K562 (cell line): ENCODE results near the gene AMFR. TPM values are rescaled to one million over a fixed set of nuclear protein-coding genes. Genes with fewer than 3 reads are reported as not detected.

Experiments used
- AFF1 ChIP-seq, 2 experiments: fragments of 450-650 bp; IDR thresholded peaks; 2 replicates each; pipeline ENCODE4 v1.6.1; 2018; ENCODE audit warnings: mild to moderate bottlenecking in 2 of 2, low read depth in 1 of 2; ENCODE audit not compliant: partially characterized antibody in 2 of 2
- CBFA2T3 ChIP-seq: fragments of 450-650 bp; IDR thresholded peaks from 2 replicates; pipeline ENCODE4 v1.6.1; 2017
- CTBP1 ChIP-seq: fragments of 450-650 bp; IDR thresholded peaks from 2 replicates; pipeline ENCODE4 v1.6.1; 2016; ENCODE audit warnings: borderline replicate concordance
- ETS2 ChIP-seq: IDR thresholded peaks from 2 replicates; pipeline ENCODE4 v1.6.1; 2016; ENCODE audit warnings: borderline replicate concordance, missing genetic modification characterization, mild to moderate bottlenecking, moderate library complexity, missing compliant biosample characterization; ENCODE audit not compliant: poor library complexity, severe bottlenecking
- EWSR1 ChIP-seq: fragments of 450-650 bp; IDR thresholded peaks from 2 replicates; pipeline ENCODE4 v1.6.1; 2018; ENCODE audit warnings: borderline replicate concordance, mild to moderate bottlenecking, low read depth, moderate library complexity; ENCODE audit not compliant: partially characterized antibody
- FOXJ2 ChIP-seq: fragments of 200-800 bp; sonication (Bioruptor generic); IDR thresholded peaks from 2 replicates; pipeline ENCODE4 v1.6.1; 2016; ENCODE audit warnings: missing genetic modification characterization, missing compliant biosample characterization
- FOXO4 ChIP-seq: fragments of 450-650 bp; formaldehyde crosslinking; IDR thresholded peaks from 2 replicates; pipeline ENCODE4 v1.4.0; 2020; ENCODE audit warnings: mild to moderate bottlenecking, moderate library complexity
- HDAC3 ChIP-seq: fragments of 450-650 bp; IDR thresholded peaks from 2 replicates; pipeline ENCODE4 v1.6.1; 2018; ENCODE audit warnings: borderline replicate concordance, mild to moderate bottlenecking, moderate library complexity; ENCODE audit not compliant: partially characterized antibody
- HMG20A ChIP-seq: fragments of 450-650 bp; formaldehyde crosslinking; conservative IDR thresholded peaks from 2 replicates; pipeline ENCODE4 v1.4.0; 2020; ENCODE audit warnings: mild to moderate bottlenecking, mixed read lengths
- KDM4B ChIP-seq, 2 experiments: fragments of 450-650 bp in 1 of 2; sonication (generic) in 1 of 2; IDR thresholded peaks; 2 replicates each; pipeline ENCODE4 v1.6.1; 2016 to 2017; ENCODE audit warnings: borderline replicate concordance in 2 of 2, antibody characterized with exemption in 1 of 2, low read depth in 1 of 2, mild to moderate bottlenecking in 1 of 2
- KHSRP ChIP-seq: fragments of 450-650 bp; IDR thresholded peaks from 2 replicates; pipeline ENCODE4 v1.6.1; 2017
- PHB2 ChIP-seq: fragments of 450-650 bp; IDR thresholded peaks from 2 replicates; pipeline ENCODE4 v1.6.1; 2017; ENCODE audit warnings: low read depth
- SMARCC2 ChIP-seq: fragments of 450-650 bp; IDR thresholded peaks from 2 replicates; pipeline ENCODE4 v1.6.1; 2017; ENCODE audit warnings: antibody characterized with exemption, moderate library complexity, mild to moderate bottlenecking, low read depth
- SMC3 ChIP-seq: conservative IDR thresholded peaks from 2 replicates; pipeline ENCODE4 v1.6.1; 2011; ENCODE audit warnings: low read depth, low read length, improper control_type of control experiment; ENCODE audit not compliant: insufficient read depth
- TBL1XR1 ChIP-seq, 2 experiments: IDR thresholded peaks; 2 replicates each; pipeline ENCODE4 v1.6.1; 2012; ENCODE audit warnings: improper control_type of control experiment in 2 of 2, low read length in 2 of 2, mild to moderate bottlenecking in 1 of 2
- TEAD4 ChIP-seq, 2 experiments: sonication (generic) in 1 of 2; formaldehyde crosslinking in 1 of 2; IDR thresholded peaks; 2 replicates each; pipeline versions ENCODE4 v1.6.1 to v1.8.0; 2012 to 2022; ENCODE audit warnings: borderline replicate concordance in 1 of 2, inconsistent platforms in 1 of 2, low read length in 1 of 2, mild to moderate bottlenecking in 1 of 2, missing genetic modification reagents in 1 of 2
- USF2 ChIP-seq: sonication (generic); formaldehyde crosslinking; IDR thresholded peaks from 2 replicates; pipeline ENCODE4 v1.5.0; 2020; ENCODE audit warnings: missing genetic modification reagents
- WHSC1 ChIP-seq: IDR thresholded peaks from one replicate; pipeline ENCODE4 v1.6.1; 2012; ENCODE audit warnings: low read length, control low read depth, inconsistent platforms
- ZNF134 ChIP-seq: fragments of 250-450 bp; sonication (Bioruptor Pico); conservative IDR thresholded peaks from 2 replicates; pipeline ENCODE4 v1.4.0; 2020
- ZNF41 ChIP-seq: fragments of 250-450 bp; sonication (Bioruptor Pico); conservative IDR thresholded peaks from 2 replicates; pipeline ENCODE4 v1.4.0; 2020; ENCODE audit warnings: mild to moderate bottlenecking
- ZNF76 ChIP-seq: fragments of 250-450 bp; sonication (Bioruptor Pico); IDR thresholded peaks from 2 replicates; pipeline ENCODE4 v1.4.0; 2020; ENCODE audit warnings: mild to moderate bottlenecking, moderate library complexity, borderline replicate concordance
- polyA plus RNA-seq, 8 experiments: library from polyadenylated mRNA; depleted of rRNA in 4 of 8; stranded (reverse) in 5 of 8; unstranded in 3 of 8; fragments of >200 nt; fragmentation: Nextera tagmentation in 2 of 8; fragmentation: Illumina TruSeq in 1 of 8; extraction: Ambion mirVana in 2 of 8; extraction: Trizol in 1 of 8; gene quantifications; 2 replicates each; pipeline versions ENCODE4 v1.2.1 to v1.2.3, GENCODE V29; 2011 to 2014; ENCODE audit warnings: inconsistent platforms in 1 of 8, missing spikeins in 1 of 8
- total RNA-seq, 7 experiments: library from RNA; depleted of rRNA in 6 of 7; stranded (reverse); fragments of >200 nt in 6 of 7; fragmentation: Illumina TruSeq in 2 of 7; extraction: Trizol in 2 of 7; gene quantifications; 2 replicates each; pipeline versions ENCODE4 v1.2.1 to v1.2.3, GENCODE V29; 2011 to 2021; ENCODE audit warnings: low replicate concordance in 1 of 7

The AMFR gene
- total and polyA plus RNA-seq, 9 of the 15 experiments (the other 6 are each of a cell fraction or from before 2014, with no cell fraction given): 15.6 to 113 (median 58.4) TPM

GRCh38 chr16:56462064-56462796 is 36.9 kb upstream of the AMFR start (continued):
- TF ChIP-seq USF2 (CRISPR knock-in tag) (no peak), SMC3 (no peak), KDM4B (IDR thresholded peaks at IDR 0.05; ENCODE audit: borderline replicate concordance in 2 of 2, low read depth in 1 of 2) (no peak), ZNF76 (no peak), TEAD4 (IDR thresholded peaks at IDR 0.05; ENCODE audit: low read length) (peak; percentile 97), TEAD4 (CRISPR knock-in tag; IDR thresholded peaks at IDR 0.05; ENCODE audit: borderline replicate concordance) (no peak), ZNF134 (CRISPR knock-in tag) (no peak), ETS2 (tag) (no peak), CBFA2T3 (peak; percentile 95), HMG20A (CRISPR knock-in tag) (no peak), EWSR1 (no peak), FOXJ2 (tag) (peak; percentile 67; the same call in 1 of the 2 replicates), FOXO4 (no peak), WHSC1 (no peak), PHB2 (peak; percentile 61; the same call in 1 of the 2 replicates), ZNF41 (0 out of 2 replicates have a peak, but pooled peaks have one; percentile 22), SMARCC2 (peak; percentile 75), AFF1 (IDR thresholded peaks at IDR 0.05; ENCODE audit: low read depth in 1 of 2, partially characterized antibody in 2 of 2) (peak in 1 of 2 experiments; percentile 63), KHSRP (peak; percentile 70; the same call in 1 of the 2 replicates), TBL1XR1 (IDR thresholded peaks at IDR 0.05; ENCODE audit: low read length in 2 of 2) (peak in 1 of 2 experiments; percentile 99; a peak in 2 of 4 replicates), CTBP1 (peak; percentile 56; the same call in 1 of the 2 replicates), HDAC3 (peak; percentile 97)
